HCT116 (cell line): ENCODE measurements around the gene PRPF40A. TPM values are rescaled to one million over a fixed set of nuclear protein-coding genes. Genes with fewer than 3 reads are reported as not detected.

Experiments used
- ATAC-seq: fragments of 200-7000 bp; cut with Tn5 transposase; 2 replicates; pipeline ENCODE4 v1.9.1; 2020; ENCODE audit warnings: mild to moderate bottlenecking, moderate library complexity
- BruUV-seq: library from RNA; stranded (reverse); fragments of 400-500 nt; replicated peaks from 2 replicates; lab custom pipeline; 2021; lab: Mats Ljungman, UMichigan
- CTCF ChIA-PET: fragments of 300-600 bp; sonication (Branson Sonifier 250); formaldehyde crosslinking; loops from one replicate; lab custom pipeline; 2021; ENCODE audit warnings: antibody characterized with exemption; lab: Charles Lee
- POLR2A ChIA-PET: fragments of 300-600, 350-600 bp; sonication (Branson Sonifier 250); formaldehyde crosslinking; loops from one replicate; lab custom pipeline; 2021; ENCODE audit warnings: antibody characterized with exemption; lab: Charles Lee
- RAD21 ChIA-PET, 2 experiments: fragments of 300-600 bp; sonication (Branson Sonifier 250); formaldehyde crosslinking; loops; one replicate each; lab custom pipeline; 2023; ENCODE audit warnings: low total read pairs in 2 of 2; ENCODE audit not compliant: uncharacterized antibody in 2 of 2, unreplicated experiment in 2 of 2, low non-redundant PET in 1 of 2; lab: Charles Lee
- DNase-seq: peaks from one replicate; pipeline ENCODE4 v3.0.0-alpha.2; 2010; ENCODE audit warnings: low read depth, low spot score
- H2AFZ ChIP-seq: fragments of 200-600 bp; shearing (Covaris generic), sonication (generic); 2 replicates; pipeline ENCODE4 v1.6.1; 2017; ENCODE audit warnings: low read depth, mixed run types, mixed read lengths, antibody characterized with exemption, low read length; ENCODE audit not compliant: poor library complexity, severe bottlenecking
- H3K27ac ChIP-seq: 2 replicates; pipeline ENCODE4 v1.5.1; 2012; ENCODE audit warnings: low read depth, low read length
- H3K27me3 ChIP-seq: fragments of 200-600 bp; sonication (generic); 2 replicates; pipeline ENCODE4 v1.6.1; 2016; ENCODE audit warnings: mixed run types, low read length, mixed read lengths; ENCODE audit not compliant: insufficient read depth
- H3K36me3 ChIP-seq, 2 experiments: fragments of 200-500 bp in 1 of 2; fragments of 200-600 bp in 1 of 2; sonication (Bioruptor generic) in 1 of 2; sonication (generic) in 1 of 2; 2 replicates each; pipeline versions ENCODE4 v1.5.1 to v1.6.1; 2014 to 2016; ENCODE audit warnings: low read length in 2 of 2, inconsistent platforms in 1 of 2, mixed read lengths in 1 of 2, mixed run types in 1 of 2; ENCODE audit not compliant: insufficient read depth in 2 of 2, control insufficient read depth in 1 of 2
- H3K4me1 ChIP-seq, 2 experiments: fragments of 200-600 bp in 1 of 2; sonication (generic) in 1 of 2; 2 replicates each; pipeline versions ENCODE4 v1.5.1 to v1.6.1; 2012 to 2017; ENCODE audit warnings: low read length in 2 of 2, inconsistent platforms in 1 of 2, mild to moderate bottlenecking in 1 of 2, mixed read lengths in 1 of 2, mixed run types in 1 of 2, moderate library complexity in 1 of 2; ENCODE audit not compliant: insufficient read depth in 2 of 2, control insufficient read depth in 1 of 2
- H3K4me2 ChIP-seq: fragments of 200-600 bp; sonication (generic); 2 replicates; pipeline ENCODE4 v1.6.1; 2017; ENCODE audit warnings: mixed run types, low read length, mixed read lengths
- H3K4me3 ChIP-seq, 2 experiments: fragments of 200-600 bp in 1 of 2; sonication (generic) in 1 of 2; replicated peaks in 1 of 2; 2 replicates each; pipeline ENCODE4 v1.5.1; 2011 to 2016; ENCODE audit warnings: low read length in 2 of 2, control low read depth in 1 of 2, low read depth in 1 of 2, mild to moderate bottlenecking in 1 of 2, mixed read lengths in 1 of 2, mixed run types in 1 of 2
- H3K79me2 ChIP-seq: fragments of 200-600 bp; sonication (generic); 2 replicates; pipeline ENCODE4 v1.6.1; 2017; ENCODE audit warnings: mild to moderate bottlenecking, mixed run types, low read length, moderate library complexity, mixed read lengths; ENCODE audit not compliant: insufficient read depth
- H3K9ac ChIP-seq: fragments of 200-600 bp; sonication (generic); 2 replicates; pipeline ENCODE4 v1.6.1; 2016; ENCODE audit warnings: low read length, mixed read lengths
- H3K9me2 ChIP-seq: fragments of 200-600 bp; sonication (generic), shearing (Covaris generic); 2 replicates; pipeline ENCODE4 v1.6.1; 2017; ENCODE audit warnings: mixed run types, mild to moderate bottlenecking, moderate library complexity; ENCODE audit not compliant: insufficient read depth
- H3K9me3 ChIP-seq, 2 experiments: fragments of 200-500 bp in 1 of 2; fragments of 200-600 bp in 1 of 2; sonication (Bioruptor generic) in 1 of 2; sonication (generic) in 1 of 2; 2 replicates each; pipeline ENCODE4 v1.6.1; 2014 to 2017; ENCODE audit warnings: low read length in 2 of 2, mixed read lengths in 2 of 2, inconsistent platforms in 1 of 2, low read depth in 1 of 2, mild to moderate bottlenecking in 1 of 2, mixed run types in 1 of 2, moderate library complexity in 1 of 2; ENCODE audit not compliant: control insufficient read depth in 1 of 2, insufficient read depth in 1 of 2
- H4K20me1 ChIP-seq: fragments of 200-600 bp; sonication (generic), shearing (Covaris generic); 2 replicates; pipeline ENCODE4 v1.6.1; 2017; ENCODE audit warnings: mixed run types, mild to moderate bottlenecking, moderate library complexity; ENCODE audit not compliant: insufficient read depth
- EGR1 ChIP-seq: IDR thresholded peaks from 2 replicates; pipeline ENCODE4 v1.6.1; 2012; ENCODE audit warnings: low read depth
- JUND ChIP-seq: IDR thresholded peaks from 2 replicates; pipeline ENCODE4 v1.6.1; 2012
- SP1 ChIP-seq: IDR thresholded peaks from 2 replicates; pipeline ENCODE4 v1.6.1; 2012; ENCODE audit warnings: low read depth
- intact Hi-C: fragments of 100-400 bp; cut with micrococcal nuclease; formaldehyde crosslinking; loops from 2 replicates; pipeline ENCODE4 v1.10.0; 2022
- total RNA-seq: library from RNA; stranded (reverse); gene quantifications from one replicate; pipeline ENCODE4 v1.2.1, GENCODE V29; 2021; ENCODE audit not compliant: unreplicated experiment
- TF ChIP-seq, protein P1 (sequence below): IDR thresholded peaks from 2 replicates; pipeline ENCODE4 v1.6.1; 2012; ENCODE audit warnings: low read depth

Gene PRPF40A
- total RNA-seq, 1 experiment from 2014 or later, result 171 TPM

DNA sequence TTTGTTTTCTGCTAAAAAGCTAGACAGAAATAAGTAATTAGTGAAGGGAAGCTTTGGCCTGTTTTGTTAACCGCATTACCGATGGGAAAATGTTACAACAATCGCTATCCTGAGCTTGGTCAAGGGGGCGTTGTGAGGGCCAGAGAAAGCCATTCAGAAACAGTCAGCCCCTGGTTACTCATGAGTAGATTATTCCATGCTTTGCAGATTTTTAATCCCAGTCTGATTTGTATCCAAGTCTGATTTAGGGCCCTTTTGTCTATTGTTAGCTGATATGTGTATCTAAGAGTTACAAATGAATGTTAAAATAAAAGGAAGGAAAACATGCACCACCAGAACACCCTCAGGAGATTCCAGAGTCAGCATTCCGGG lies 99.1 kb downstream of the PRPF40A start (continued):
- no peak for TF ChIP-seq JUND

DNA sequence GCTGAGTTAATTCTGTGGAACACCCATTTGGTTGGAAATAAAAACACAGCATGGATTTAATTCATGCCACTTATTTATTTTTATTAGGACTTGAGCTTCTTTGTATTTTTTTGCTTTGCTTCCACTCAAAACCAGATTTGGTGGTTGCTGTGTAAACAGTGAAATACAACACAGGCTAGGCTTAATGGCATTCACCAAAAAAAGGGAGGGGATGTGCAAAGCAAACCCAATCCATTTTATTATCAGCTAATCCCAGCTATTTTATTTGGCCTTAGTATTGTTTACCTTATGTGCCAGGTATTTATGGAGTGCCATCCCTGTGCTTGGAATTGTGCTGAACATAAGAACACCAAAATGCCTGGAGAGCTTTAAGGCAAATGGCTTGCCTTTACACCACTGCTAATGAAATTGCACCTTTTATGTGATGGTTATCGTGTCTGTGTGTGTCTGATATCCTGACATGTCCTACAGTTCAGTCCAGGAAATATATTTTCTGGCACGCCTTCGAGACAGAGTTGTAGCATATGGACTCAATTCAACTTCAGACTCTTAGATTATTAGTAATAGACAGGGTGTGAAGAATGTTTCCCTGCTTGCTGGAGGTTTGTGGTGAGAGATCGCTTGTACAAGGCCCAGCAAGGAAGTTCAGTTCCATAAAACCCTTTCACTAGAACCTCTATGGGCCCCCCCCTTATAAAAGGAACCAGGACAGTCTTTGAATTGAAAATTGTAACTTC lies 99.6 kb downstream of the PRPF40A start:
- RAD21 ChIA-PET, result no interaction called here
- ATAC-seq, result no peak
- intact Hi-C loops, result no loop called here
- TF ChIP-seq SP1 (no peak), EGR1 (no peak)
- TF ChIP-seq, protein P1, sequence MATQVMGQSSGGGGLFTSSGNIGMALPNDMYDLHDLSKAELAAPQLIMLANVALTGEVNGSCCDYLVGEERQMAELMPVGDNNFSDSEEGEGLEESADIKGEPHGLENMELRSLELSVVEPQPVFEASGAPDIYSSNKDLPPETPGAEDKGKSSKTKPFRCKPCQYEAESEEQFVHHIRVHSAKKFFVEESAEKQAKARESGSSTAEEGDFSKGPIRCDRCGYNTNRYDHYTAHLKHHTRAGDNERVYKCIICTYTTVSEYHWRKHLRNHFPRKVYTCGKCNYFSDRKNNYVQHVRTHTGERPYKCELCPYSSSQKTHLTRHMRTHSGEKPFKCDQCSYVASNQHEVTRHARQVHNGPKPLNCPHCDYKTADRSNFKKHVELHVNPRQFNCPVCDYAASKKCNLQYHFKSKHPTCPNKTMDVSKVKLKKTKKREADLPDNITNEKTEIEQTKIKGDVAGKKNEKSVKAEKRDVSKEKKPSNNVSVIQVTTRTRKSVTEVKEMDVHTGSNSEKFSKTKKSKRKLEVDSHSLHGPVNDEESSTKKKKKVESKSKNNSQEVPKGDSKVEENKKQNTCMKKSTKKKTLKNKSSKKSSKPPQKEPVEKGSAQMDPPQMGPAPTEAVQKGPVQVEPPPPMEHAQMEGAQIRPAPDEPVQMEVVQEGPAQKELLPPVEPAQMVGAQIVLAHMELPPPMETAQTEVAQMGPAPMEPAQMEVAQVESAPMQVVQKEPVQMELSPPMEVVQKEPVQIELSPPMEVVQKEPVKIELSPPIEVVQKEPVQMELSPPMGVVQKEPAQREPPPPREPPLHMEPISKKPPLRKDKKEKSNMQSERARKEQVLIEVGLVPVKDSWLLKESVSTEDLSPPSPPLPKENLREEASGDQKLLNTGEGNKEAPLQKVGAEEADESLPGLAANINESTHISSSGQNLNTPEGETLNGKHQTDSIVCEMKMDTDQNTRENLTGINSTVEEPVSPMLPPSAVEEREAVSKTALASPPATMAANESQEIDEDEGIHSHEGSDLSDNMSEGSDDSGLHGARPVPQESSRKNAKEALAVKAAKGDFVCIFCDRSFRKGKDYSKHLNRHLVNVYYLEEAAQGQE, result no peak
- TF ChIP-seq, all 23 proteins: peak for 0
- no peak overlapping the region for H3K4me2 ChIP-seq
- H3K9me2 ChIP-seq, result no peaks in the 10 kb centered on the region
- no peaks in the 10 kb centered on the region for H3K79me2 ChIP-seq
- CTCF ChIA-PET, result interaction anchor here (1.8 kb wide), 1 partner anchor 18 kb away, joined by 8 read pairs; no protein-coding TSS in a partner anchor
- BruUV-seq, result no TSS peak
- no peak overlapping the region for H3K27ac ChIP-seq
- H2AFZ ChIP-seq, result no peak overlapping the region
- H3K9ac ChIP-seq, result no peak overlapping the region
- no peaks in the 10 kb centered on the region for H4K20me1 ChIP-seq
- peaks cover 4 to 5% of the 10 kb centered on the region in 2 experiments; a peak in 2 of 4 replicates for H3K36me3 ChIP-seq
- POLR2A ChIA-PET, result no interaction called here
- no peaks in the 10 kb centered on the region for H3K4me1 ChIP-seq
- no peaks in the 10 kb centered on the region for H3K27me3 ChIP-seq
- no peaks in the 10 kb centered on the region for H3K9me3 ChIP-seq
- no peak overlapping the region for H3K4me3 ChIP-seq
- DNase-seq, result no peak
